ENCODE measurements around the gene ZNF792.

DNA sequence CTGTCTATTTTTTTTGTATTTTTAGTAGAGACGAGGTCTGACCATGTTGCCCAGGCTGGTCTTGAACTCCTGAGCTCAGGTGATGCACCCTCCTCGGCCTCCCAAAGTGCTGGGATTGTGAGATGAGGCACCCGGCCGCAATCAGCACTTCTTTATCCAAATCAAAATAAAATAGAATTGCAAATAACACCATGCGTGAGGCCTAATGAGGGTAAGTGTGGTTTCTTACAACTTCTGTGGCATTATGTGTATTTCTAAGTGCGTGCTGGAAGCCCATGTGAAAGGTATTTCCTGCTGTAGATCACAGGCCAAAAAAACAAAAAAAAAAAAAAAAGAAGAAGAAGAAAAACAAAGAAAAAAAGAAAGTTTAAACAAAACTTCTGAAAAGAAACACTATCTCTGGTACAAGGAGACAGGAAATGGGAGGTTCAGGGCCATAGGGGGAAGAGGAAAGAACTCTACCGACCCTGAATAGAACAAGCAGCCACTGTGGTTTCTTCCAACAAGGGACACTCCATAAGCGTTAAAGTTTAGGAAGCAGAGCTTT, 33.1 kb upstream of the ZNF792 start:
- TF ChIP-seq TAF1 (IDR thresholded peaks at IDR 0.05; ENCODE audit: low read depth) (no peak), NFIC (IDR thresholded peaks at IDR 0.05) (no peak), CREB1 (IDR thresholded peaks at IDR 0.05; ENCODE audit: low read depth) (no peak), FOXM1 (IDR thresholded peaks at IDR 0.05; ENCODE audit: borderline replicate concordance, low read depth) (no peak), ZBTB7A (IDR thresholded peaks at IDR 0.05; ENCODE audit: low read depth) (no peak), EP300 (IDR thresholded peaks at IDR 0.05; ENCODE audit: borderline replicate concordance) (no peak), CEBPB (IDR thresholded peaks at IDR 0.05) (no peak), EGR1 (IDR thresholded peaks at IDR 0.05) (no peak), RAD21 (IDR thresholded peaks at IDR 0.05; ENCODE audit: low read depth) (no peak)
- TF ChIP-seq, protein P1, sequence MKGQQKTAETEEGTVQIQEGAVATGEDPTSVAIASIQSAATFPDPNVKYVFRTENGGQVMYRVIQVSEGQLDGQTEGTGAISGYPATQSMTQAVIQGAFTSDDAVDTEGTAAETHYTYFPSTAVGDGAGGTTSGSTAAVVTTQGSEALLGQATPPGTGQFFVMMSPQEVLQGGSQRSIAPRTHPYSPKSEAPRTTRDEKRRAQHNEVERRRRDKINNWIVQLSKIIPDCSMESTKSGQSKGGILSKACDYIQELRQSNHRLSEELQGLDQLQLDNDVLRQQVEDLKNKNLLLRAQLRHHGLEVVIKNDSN (IDR thresholded peaks at IDR 0.05) = no peak
- TF ChIP-seq, protein P2, sequence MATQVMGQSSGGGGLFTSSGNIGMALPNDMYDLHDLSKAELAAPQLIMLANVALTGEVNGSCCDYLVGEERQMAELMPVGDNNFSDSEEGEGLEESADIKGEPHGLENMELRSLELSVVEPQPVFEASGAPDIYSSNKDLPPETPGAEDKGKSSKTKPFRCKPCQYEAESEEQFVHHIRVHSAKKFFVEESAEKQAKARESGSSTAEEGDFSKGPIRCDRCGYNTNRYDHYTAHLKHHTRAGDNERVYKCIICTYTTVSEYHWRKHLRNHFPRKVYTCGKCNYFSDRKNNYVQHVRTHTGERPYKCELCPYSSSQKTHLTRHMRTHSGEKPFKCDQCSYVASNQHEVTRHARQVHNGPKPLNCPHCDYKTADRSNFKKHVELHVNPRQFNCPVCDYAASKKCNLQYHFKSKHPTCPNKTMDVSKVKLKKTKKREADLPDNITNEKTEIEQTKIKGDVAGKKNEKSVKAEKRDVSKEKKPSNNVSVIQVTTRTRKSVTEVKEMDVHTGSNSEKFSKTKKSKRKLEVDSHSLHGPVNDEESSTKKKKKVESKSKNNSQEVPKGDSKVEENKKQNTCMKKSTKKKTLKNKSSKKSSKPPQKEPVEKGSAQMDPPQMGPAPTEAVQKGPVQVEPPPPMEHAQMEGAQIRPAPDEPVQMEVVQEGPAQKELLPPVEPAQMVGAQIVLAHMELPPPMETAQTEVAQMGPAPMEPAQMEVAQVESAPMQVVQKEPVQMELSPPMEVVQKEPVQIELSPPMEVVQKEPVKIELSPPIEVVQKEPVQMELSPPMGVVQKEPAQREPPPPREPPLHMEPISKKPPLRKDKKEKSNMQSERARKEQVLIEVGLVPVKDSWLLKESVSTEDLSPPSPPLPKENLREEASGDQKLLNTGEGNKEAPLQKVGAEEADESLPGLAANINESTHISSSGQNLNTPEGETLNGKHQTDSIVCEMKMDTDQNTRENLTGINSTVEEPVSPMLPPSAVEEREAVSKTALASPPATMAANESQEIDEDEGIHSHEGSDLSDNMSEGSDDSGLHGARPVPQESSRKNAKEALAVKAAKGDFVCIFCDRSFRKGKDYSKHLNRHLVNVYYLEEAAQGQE (IDR thresholded peaks at IDR 0.05; ENCODE audit: low read depth) = no peak
- TF ChIP-seq, protein P3, sequence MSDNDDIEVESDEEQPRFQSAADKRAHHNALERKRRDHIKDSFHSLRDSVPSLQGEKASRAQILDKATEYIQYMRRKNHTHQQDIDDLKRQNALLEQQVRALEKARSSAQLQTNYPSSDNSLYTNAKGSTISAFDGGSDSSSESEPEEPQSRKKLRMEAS (IDR thresholded peaks at IDR 0.05) = no peak
